NCI-H1436 (cell line): ENCODE measurements around the gene BICD2.
"Not testable (repeated sequence)": the region's sequence is repeated elsewhere in the genome, so short reads cannot be mapped to it uniquely, and the experiment has no call there.

Source experiments
- DNase-seq: peaks from one replicate; lab custom pipeline; 2025; lab: John Stamatoyannopoulos, UW

Gene BICD2

GRCh38 chr9:92770360-92770995 is 5.8 kb upstream of the BICD2 start:
- DNase-seq = peak; percentile 89

DNA sequence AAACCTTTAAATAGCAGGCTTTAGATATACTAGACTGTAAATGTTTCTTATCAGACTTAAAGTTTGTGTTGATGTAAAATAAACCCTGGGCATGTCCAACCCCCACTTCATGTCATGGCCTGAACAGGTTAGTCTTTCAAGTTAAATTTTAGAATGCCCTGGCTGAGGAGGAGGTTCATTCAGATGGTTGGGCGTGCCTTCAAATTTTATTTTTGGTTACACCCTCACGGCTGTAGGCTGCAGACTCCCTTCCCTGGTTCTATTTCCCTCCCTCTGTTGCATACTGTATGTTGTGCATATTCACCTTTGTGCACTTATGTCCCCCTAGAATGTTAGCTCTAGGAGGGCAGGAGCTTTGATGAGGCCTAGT is 5.3 kb upstream of the BICD2 start:
- no peak for DNase-seq

DNA sequence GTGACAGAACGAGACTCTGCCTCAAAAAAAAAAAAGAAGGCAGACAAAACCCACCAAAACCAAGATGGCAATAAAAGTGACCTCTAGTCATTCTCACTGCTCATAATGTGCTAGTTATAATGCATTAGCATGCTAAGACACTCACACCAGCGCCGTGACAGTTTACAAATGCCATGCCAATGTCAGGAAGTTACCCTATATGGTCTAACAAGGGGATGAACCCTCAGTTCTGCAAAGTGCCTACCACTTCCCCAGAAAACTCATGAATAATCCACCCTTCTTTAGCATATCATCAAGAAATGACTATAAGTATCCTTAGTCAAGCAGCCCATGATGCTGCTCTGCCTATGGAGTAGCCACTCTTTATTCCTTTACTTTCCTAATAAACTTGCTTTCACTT is 4.7 kb upstream of the BICD2 start:
- no peak for DNase-seq

GRCh38 chr9:92768816-92769215 is 4.2 kb upstream of the BICD2 start:
- not testable (repeated sequence) for DNase-seq

DNA sequence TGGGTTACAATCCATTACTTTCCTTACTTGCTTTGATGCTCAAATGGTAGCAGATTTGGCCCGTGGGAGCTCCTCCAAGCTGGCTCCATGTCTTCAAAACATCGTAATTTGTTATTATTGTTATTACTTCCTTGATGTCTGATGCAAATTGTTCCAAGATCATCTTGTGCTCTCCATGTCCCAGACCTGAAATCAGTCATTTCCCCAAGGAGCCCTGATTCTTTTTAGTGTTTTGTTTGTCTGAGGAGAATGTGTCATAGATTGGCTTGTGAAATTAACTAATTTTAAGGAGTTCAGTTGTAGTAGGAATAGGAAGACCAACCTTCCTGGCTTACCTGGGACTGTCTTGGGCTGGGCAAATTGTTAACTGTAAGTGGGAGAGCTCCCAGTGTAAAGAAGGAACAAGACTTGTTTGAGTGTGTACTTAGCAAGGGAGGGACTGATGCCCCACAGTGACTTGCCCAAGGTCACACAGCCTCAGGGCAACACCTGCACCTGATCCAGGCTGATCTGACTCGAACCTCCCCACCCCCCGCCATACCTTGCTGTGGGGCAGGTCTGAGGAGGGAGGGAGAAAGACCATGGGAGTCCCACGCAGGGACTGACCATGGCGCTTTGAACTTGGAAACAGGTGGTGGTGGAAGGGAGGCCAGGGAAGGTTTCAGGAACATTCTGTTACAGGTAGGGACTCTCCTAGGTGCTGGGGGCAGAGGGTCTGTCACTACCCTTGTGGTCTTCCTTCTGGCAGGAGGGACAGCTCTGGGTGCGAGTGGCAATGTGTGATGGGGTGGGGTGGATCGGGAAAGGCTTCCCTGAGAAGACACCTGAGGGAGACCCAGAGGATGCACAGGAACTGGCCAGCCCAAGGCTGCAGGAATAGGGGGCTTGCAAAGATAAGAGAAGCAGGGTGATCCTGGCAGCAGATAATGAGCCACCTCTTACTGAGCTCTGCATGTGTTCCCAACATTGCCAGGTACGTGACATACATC is 2.7 kb upstream of the BICD2 start:
- DNase-seq = no peak

GRCh38 chr9:92764988-92765936 is 629 bp upstream of the BICD2 start:
- DNase-seq = peak; percentile 97

GRCh38 chr9:92763721-92764380 is 782 bp downstream of the BICD2 start:
- DNase-seq = peak; percentile 14

GRCh38 chr9:92762781-92763708 is 1.6 kb downstream of the BICD2 start:
- DNase-seq = no peak

GRCh38 chr9:92762196-92762595 is 2.4 kb downstream of the BICD2 start:
- no peak for DNase-seq

DNA sequence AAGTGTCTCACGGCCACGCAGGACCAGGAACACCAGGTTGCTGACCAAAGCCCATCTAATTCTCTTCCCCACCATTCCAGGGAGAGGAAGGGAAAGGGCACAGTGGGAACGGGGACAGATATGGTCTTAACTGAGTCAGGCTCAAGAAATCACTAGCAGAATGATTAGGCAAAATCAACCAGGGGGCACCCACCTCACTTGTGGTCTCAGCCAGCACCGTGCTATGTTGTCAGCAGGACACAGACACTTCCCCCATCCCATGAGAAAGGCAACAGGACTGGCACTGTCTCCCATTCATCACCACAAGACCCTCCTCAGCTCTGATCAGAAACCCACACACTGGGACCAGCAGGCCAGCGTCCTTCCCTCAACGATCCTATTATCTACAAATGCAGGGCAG is 2.9 kb downstream of the BICD2 start:
- no peak for DNase-seq

GRCh38 chr9:92760494-92760893 is 4.1 kb downstream of the BICD2 start:
- DNase-seq = no peak

GRCh38 chr9:92760070-92760469 is 4.6 kb downstream of the BICD2 start:
- no peak for DNase-seq

GRCh38 chr9:92759446-92759845 is 5.2 kb downstream of the BICD2 start:
- no peak for DNase-seq

- no peak for DNase-seq
Measured at GRCh38 chr9:92756792-92757191, 7.8 kb downstream of the BICD2 start.

- DNase-seq = no peak
Measured at GRCh38 chr9:92754091-92754745, 10.4 kb downstream of the BICD2 start.

- DNase-seq = no peak
Measured at GRCh38 chr9:92752812-92753404, 11.7 kb downstream of the BICD2 start.

GRCh38 chr9:92749934-92750315 is 14.7 kb downstream of the BICD2 start:
- peak; percentile 35 for DNase-seq

- no peak for DNase-seq
Measured at GRCh38 chr9:92749071-92749933, 15.3 kb downstream of the BICD2 start.

- no peak for DNase-seq
Measured at GRCh38 chr9:92748233-92748497, 16.5 kb downstream of the BICD2 start.
